SU-DHL-6 (cell line): ENCODE results near the gene OXT.

Experiments used
- CTCF ChIP-seq: fragments of 200-600 bp; sonication (generic); IDR thresholded peaks from one replicate; pipeline ENCODE4 v1.5.1; 2017; ENCODE audit warnings: antibody characterized with exemption, mild to moderate bottlenecking, low read length, moderate library complexity; ENCODE audit not compliant: insufficient read depth, poor library complexity, severe bottlenecking
- EZH2phosphoT487 ChIP-seq: fragments of 200-600 bp; sonication (generic), shearing (Covaris generic); conservative IDR thresholded peaks from 2 replicates; pipeline ENCODE4 v1.6.1; 2018; ENCODE audit warnings: mild to moderate bottlenecking, antibody characterized with exemption, low read length, moderate library complexity, mixed read lengths

- TF ChIP-seq CTCF (no peak), EZH2phosphoT487 (no peak)
Measured at GRCh38 chr20:3042625-3043024, 28.8 kb upstream of the OXT start.
